Measurements from ENCODE around the gene PRR5L.
A peak's percentile ranks its signal among the peaks of the same experiment; 100 is the strongest.

PRR5L gene, protein sequence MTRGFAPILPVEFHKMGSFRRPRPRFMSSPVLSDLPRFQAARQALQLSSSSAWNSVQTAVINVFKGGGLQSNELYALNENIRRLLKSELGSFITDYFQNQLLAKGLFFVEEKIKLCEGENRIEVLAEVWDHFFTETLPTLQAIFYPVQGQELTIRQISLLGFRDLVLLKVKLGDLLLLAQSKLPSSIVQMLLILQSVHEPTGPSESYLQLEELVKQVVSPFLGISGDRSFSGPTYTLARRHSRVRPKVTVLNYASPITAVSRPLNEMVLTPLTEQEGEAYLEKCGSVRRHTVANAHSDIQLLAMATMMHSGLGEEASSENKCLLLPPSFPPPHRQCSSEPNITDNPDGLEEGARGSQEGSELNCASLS

DNA sequence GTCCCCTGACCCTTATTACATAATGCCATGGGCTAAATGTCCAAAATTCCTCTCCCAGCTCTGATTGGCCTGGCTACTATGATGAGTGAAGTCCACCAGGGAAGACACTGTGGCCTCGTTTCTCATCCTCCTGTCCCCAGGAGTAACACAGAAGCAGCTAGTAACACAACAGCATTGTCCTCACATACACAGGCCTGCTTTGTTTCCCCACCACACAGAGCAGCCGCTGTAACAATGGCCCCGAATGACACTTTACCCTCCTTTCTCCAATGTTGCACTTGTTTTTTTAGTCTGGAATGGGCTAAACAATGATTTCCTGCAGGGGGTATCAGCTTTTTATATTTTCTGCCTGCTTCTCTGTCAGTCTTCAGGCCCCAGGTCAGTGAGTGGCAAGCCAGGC lies at the start of gene PRR5L:
Gene PRR5L (plus strand): TSS at position 363 of the 400 bp plus-strand sequence. CDS start 104,834 bp downstream, outside the sequence.
- DNase-seq (ENCODE audit: low spot score) = no peak

DNA sequence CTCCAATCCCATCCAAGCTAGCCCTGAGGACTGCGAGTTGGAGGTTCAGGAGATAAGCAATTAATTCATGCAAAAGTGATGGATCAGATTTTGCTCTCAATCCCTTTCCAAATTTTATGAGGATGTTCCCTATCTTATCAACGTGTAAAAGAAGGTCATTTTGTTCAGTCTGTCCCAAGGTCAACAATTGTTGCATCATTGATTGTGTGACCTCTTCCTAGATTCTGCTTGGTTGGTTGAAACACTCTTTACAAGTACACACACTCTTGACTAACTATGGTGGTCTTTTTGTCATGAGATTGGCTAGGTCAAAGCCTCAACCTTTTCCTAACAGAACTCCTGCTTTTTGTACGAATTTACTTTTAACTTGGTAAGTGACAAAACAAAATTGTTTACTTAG lies 48.6 kb upstream of the PRR5L start:
- DNase-seq (ENCODE audit: low spot score) = no peak

DNA sequence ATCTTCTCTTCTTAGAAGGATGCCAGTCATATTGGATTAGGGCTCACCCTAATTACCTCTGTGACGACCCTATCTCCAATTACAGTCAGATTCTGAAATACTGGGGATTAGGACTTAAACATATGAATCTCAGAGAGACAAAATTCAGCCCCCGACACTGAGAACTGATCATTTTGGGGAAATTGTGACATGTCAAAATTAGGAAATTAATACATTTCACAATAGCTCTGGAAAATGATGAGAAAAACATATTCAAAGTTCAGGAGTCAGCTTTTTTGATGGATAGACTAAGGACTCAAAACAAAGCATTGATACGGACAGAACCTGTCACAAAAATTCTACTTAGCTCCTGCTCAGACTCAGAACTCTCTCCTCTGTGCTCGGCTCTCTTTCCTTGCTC lies 47.7 kb upstream of the PRR5L start:
- DNase-seq (ENCODE audit: low spot score) = no peak

DNA sequence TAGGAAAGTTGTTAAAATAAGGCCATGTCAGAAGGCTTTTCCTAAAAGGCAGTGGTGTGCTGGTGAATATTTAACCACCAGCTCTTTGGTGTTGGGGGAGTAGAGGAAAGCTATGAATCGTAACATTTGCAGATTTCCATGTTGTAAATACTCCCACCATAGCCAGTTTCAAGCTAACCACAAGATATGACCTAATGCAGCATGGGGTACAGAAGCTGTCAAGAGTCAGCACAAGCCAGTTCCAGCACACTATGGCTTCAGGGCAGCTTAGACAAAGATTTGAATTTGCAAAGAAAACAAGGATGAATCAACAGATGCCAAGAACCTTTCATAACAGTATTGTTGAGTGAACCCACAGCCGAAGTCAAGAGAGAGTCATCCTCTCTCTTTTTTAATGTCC lies 46.8 kb upstream of the PRR5L start:
- no peak for DNase-seq (ENCODE audit: low spot score)

DNA sequence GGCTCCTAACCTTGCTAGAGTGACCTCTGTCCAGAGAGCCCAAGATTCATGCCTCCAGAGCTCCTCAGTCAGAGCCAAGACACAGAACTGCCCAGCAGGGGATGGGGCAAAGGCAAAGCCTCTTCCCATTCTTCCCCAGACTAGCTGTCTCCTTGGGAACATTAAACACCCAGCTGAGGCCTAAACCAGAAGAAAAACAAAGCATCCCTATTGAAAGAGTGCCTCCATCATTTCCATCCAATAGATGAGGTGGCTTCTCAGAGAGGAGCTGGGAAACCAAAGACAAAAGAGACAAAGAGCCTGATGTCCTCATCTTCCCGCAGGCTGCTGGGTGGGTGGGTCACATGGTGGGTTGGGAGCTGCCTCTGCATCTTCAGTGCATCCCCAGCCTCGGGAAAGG lies 44.3 kb upstream of the PRR5L start:
- no peak for DNase-seq (ENCODE audit: low spot score)

DNA sequence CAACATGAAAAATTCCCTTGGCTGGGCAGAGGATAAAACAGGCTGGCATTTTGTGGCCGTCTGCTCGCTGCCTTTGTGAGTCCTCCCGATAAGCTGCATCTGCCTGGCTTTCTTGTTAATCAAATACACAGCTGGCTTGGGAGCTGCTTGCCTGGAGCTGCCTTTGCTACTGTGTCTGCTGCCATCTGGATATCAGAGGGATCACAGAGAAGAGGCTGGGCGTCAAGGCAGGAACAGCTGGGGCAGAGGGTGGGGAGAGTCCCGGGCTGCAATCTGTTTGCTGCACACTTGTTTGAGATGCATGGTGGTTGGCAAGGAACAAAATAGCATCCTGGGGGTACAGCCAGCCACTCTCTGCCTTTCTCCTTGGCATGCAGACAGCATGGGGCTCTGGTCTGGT lies 42.9 kb upstream of the PRR5L start:
- DNase-seq (ENCODE audit: low spot score) = no peak

DNA sequence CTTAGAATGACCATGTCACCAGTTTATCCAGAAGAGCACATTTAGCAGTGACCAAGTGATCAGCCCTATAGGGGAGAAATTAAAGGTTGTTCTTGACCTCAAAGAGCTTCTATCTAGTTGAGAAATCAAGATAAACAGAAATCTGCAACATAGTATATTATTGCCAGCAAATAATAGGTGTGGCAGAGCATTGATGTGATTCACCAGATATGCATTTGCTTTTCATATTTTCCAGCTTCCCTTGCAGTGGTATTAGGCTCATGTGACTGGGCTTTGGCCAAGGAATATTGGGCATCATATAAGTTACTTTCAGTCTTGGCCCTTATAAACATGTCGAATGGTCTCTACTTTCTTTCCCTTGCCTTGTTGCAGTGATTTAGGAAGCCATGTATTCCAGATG lies 41.4 kb upstream of the PRR5L start:
- DNase-seq (ENCODE audit: low spot score) = no peak

DNA sequence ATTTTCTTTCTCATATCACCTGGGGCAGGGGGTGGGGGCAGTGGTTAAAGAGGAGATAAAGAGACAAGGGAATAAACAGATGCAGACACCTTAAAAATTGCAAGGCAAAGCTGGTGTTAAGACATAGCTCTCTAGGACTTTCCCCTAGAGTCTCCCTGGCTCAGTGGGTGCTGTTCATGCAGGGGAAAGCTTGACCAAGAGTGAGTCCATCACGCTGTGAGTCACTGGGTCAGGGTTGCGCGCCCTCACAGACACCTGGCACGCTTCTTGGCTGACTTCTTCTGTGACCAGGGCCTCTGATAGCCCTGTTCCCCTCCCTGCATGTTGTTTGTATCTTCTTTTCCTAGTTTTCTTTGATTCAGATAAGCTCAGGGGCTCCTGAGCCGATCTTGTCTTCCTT lies 38.7 kb upstream of the PRR5L start:
- no peak for DNase-seq (ENCODE audit: low spot score)

DNA sequence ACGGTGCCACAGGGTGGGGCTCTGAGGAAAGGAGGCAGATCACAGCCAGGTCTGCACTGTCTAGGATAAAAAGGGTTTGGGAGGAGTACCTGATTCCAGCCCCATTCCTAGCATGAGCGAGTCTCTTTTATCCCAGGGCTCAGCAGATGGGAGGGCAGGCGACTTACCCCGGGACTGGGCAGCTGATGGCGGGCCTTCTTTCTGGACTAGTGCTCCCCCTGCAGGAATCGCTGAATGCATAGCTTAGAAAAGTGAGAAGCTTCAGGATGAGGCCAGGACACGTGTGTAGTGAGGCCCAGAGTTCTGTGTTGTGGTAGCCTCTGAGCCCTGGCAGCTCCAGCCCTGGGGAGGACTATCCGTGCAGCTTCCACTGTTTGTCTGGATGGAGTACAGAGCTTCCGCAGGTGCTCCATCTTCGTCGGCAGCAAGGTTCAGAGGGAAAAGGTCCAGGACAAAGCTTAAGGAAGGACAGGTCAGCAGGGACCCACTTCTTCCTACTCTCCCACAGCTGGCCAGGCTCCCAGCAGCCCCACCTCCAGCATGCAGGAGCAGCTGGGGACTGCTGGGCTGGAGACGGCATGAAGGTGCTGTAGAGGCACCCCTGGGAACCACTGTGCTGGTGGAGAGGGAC lies 37.2 kb upstream of the PRR5L start:
- peak; percentile 27 for DNase-seq (ENCODE audit: low spot score)

DNA sequence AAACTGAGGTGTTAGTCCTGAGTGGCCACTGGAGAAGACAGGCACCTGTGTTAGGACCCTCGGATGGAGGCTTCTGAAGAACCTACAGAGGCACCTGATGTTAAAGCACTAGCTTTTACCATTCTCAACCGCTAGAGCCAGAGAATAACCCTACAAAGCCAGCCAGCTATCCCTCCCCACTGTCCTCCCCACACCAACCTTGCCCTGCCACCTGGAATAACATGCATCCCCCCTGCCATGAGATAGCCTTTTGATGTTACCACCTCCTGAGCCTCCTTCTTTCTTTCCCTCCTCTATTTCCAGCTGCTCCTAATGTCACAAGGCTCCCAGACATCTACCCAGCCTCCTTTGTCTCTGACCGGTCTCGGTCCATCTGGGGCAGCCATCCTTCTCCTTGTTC lies 35.0 kb upstream of the PRR5L start:
- DNase-seq (ENCODE audit: low spot score) = no peak

DNA sequence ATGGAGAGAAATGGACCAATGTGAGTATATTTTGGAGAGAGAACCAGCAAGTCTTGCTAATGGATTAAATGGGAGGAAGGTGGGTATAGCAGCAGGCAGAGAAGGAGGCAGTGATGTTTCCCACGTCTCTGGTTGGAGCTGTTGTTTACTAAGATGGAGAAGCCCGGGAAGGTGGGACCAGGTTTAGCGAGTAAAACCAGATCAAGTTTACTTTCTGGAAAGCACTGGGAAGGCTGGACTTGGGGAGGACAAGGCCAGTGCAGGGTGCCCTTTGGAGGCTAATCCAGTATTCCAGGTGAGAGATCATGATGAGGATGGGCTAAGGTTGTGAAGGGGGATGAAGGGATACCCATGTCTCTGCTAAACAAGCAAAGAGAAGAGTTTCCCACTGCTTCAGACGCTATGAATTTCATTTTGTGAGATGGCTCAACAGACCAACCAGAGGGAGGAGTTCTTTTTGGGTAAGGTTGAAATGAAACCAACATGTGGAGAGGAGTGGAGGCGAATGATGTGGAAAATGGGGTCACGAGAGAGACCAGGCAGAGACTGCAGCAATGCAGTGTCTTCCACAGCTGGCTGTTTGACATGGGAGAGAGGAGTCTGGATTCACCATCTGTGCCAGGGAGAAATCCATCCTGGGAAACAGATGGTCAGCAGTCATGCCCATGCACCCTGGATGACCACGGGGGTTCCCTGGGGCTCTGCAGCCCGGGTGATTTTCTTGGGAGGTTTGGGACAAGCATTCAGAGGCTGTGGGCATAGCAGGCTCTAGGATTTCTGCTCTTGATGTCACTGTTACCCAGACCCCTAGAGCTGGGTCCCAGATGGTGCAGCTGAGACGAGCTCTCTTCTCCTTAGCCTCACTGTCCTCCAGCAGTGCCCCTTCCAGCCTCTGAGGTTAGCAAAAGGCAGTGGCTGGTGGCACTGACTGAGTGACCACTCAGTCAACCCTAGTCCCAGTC lies 31.8 kb upstream of the PRR5L start:
- no peak for DNase-seq (ENCODE audit: low spot score)

DNA sequence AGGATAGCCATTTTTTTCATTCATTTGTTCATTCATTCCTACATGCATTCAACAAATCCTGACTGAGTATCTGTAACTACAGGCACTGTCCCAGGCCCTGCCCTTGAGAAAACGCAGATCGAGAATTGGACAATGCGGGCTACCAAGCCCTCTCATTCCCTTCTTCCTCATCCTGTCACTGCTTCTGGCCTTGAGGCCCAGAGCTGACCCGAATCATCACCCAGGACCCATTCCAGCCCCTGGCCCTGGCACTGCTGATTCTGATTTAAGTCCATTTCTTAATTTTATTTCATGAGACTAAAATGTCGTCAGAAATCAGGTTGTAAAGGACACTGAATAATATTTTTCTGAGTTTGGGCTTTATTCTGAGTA lies 31.1 kb upstream of the PRR5L start:
- no peak for DNase-seq (ENCODE audit: low spot score)

DNA sequence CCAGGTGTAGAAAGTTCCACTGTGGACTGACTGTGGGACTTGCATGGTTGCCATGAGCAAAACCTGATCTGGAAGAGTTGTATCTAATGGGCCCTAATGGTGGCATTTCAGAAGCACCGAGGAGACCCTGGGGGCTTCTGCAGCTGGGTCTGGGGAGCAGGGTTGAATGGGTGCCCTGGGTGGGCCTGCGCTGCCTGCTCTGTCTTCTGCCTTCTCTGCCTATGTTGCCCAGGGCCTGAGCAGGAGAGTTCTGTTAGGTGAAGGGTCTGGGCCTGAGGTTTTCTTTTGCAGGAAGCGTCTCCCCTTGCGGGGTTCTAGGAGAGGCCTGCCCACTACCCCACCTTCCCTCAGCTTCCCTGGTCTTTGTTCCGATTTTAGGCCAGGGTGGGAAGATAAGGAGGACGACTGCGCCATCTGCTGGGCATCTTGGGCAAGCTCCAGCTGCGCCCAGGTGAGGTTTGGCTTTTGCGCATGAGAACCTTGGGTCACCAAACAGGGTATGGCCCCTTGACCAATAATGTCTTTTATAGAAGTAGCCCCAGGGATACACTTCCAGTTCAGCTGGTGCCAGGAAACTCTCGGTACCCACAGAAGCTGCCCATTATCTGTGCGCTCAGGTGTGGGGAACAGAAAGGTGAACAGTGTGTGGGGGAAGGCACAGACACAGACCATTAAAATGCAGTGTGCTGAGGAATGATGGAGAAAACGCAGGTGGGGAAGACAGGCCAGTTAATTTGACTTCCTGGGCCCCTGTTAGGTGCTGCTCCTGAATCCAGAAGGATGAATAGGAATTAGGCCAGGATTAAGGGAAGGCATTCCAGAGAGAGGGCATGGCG lies 30.1 kb upstream of the PRR5L start:
- DNase-seq (ENCODE audit: low spot score) = peak; percentile 46

DNA sequence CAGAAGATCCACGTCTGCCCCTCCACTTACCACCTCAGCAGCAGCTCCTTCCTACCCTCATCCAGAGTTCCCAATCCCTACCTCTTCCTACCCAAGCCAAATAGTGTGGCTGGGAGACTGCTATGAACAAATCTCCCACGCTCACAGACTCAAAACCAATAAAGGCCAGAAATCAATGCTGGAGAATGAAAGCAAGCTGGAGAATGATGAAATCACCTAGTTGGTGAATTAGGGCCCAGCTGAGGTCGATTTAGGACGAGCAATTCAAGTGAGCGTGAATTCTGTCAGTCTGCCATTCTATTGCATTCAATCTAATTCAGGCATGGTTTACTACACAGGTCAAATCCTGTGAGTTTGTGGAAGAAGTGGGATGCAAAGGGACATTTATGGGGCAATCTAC lies 29.3 kb upstream of the PRR5L start:
- DNase-seq (ENCODE audit: low spot score) = no peak

DNA sequence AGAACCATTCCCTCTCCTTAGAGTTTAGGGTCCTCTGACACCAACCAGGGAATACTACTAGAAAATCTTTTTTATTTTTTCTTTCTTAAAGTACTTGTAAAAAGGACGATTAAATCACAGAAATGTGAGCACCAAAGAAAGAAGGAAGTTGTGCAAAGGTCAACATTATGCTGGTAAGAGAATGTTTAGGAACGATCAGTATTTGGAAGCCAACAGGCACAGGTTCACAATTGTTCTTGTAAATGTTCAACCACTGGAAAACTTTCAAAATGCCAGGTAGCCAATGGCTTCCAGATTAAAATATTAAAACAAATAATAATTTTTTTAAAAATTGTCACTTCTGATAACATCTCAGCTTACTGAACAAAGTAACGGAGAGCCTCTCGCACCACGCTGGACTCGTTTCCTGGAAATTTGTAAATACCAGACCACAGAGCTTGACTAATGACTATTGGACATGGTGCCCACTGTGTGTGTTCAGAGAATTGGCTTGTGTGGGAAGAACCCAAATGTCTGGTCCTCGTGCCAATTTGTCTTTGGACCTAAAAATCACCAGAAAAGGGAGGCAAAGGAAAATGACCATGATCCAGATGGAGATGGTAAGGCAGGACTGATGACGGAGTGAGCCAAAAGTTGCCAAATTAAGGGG lies 27.6 kb upstream of the PRR5L start:
- DNase-seq (ENCODE audit: low spot score) = no peak

DNA sequence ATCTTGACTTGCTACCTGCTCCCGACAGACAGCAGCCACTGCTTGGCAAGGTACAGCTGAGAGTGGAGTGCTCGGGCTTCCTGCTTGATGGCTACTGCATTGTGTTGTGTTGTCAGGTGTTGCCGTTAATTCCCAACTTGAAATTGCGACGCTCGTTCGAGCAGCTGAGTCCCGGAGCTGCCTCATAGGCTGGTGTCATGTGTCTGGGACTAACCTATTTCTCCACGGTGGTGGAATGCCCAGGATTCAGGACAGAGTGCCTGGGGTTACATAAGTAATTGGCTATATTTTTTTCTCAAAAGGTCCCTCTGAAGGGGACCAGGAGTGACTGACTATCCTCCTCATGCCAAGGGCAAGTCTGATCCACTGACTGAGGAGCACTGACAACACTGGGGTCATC lies 25.4 kb upstream of the PRR5L start:
- no peak for DNase-seq (ENCODE audit: low spot score)

DNA sequence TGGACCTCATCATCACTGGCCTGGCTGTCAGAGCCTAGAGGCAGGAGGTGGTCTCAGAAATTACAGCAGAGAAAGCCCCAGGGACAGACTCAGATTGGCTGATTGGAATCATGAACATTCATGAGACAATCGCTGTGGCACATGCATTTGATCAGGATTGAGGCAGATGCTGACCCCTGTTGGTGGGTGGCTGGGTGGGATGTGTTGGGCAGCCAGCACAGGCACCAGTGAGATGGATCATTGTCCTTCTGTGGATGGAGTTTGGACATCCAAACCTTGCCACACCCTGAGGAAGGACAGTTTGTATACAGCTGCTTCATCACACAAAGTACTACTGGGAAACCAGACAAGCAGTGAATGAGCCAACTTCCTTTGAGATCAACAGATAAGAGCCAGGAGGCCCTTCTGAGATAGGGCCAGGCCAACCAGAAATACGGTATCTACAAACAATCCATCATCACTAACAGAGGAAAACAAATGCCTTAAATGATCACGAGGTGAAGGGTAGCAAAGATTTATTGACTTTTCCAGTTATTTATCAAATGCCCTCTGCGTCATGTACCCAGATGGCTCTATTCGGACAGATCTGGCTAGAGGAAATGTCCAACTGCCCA lies 24.2 kb upstream of the PRR5L start:
- no peak for DNase-seq (ENCODE audit: low spot score)

DNA sequence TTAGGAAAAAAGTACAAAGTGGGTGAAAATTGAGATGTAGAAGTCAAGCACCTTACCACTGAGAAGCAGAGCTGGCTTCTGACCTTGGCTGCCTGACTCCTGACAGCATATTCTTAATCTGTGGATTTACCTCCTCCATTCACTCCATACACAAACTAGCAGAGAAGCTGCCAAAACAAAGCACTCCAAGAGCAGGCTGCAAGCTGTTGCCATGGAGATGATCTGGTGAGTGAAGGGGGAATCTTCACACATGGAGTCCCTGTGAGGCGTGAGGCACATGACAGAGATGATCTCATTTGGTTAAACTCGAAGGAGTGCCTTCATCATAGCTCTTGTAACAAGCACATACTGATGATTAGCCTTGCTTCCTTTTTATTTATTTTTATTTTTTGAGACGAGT lies 23.0 kb upstream of the PRR5L start:
- no peak for DNase-seq (ENCODE audit: low spot score)

DNA sequence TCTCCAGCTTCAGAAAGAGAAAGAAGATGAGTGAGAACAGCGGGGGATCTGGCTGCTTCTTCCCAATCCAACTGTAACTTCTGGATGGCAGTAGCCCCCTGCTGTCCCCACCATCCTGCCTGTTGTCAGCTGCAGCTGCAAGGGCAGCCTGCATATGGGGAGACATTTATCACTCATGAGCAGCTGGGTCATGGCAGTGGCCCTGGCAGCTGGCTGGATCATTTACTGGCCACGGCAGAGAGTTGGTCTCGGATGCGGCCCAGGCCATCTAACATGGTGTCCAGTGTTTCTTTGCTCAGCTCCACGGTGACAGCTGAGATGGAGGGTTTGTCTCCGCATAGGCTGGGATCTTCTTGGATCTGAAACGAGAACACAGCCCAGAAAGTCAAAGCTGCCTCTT lies 21.7 kb upstream of the PRR5L start:
- no peak for DNase-seq (ENCODE audit: low spot score)

DNA sequence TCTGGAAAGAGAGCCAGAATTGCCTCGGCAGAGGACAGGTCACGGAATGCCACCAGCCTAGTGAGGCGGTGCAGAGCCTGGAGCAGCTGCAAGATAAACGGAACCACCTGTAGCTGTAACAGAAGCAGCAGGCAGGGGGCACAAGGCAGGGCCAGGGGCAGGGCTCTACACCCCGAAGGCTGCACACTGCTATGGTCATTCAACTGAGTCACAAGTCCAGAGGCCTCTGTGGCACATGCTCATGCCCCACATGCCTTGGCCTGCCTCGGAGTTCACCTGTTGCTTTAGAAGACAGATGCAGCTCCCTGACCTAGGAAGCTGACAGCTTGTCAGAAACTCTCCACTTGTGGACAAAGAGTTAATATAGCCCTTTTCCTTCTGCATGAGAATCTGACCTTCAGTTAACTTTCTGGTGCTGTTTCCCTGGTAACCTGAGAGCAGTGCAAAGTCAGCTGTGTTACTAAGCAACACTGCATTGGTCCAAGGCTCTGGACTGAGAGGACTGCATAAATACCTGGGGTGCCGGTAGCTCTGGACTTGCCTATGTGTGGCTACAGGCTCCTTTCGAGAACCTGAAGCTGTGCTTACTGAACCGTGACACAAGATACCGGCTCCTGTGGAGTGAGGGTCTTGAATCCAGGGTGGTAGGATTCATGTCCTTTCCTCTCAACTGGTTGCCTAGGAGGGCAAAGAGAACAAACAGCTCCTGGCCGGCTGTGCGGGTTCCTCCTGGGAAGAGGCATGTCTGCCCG lies 17.4 kb upstream of the PRR5L start:
- no peak for DNase-seq (ENCODE audit: low spot score)

All from activated CD4-positive, alpha-beta T cell treated with anti-CD3 and anti-CD28 coated beads, Interleukin-2, Interleukin-4, amounts not matched to agents 100 ng/mL and 50 ng/mL, durations not matched to agents 16 hours and 8 hours (primary cell).